ENCODE results near the gene PPP3CA. TPM values are rescaled to one million over a fixed set of nuclear protein-coding genes. Genes with fewer than 3 reads are reported as not detected.

Gene PPP3CA
- total and polyA plus RNA-seq, 11 donors, result 5.9 to 32.5 (median 19.3) TPM

GRCh38 chr4:101009471-101009870, 337.9 kb downstream of the PPP3CA start:
- no peak for DNase-seq
- no peak for TF ChIP-seq POLR2A (IDR thresholded peaks at IDR 0.05)
- TF ChIP-seq CTCF (IDR thresholded peaks at IDR 0.05), result no peak

GRCh38 chr4:101008503-101008902, 338.8 kb downstream of the PPP3CA start:
- TF ChIP-seq CTCF (IDR thresholded peaks at IDR 0.05), result no peak
- TF ChIP-seq POLR2A (IDR thresholded peaks at IDR 0.05), result no peak
- H3K4me3 ChIP-seq, result no peak overlapping the region
- ATAC-seq (no peak), DNase-seq (no peak)
- H3K4me1 ChIP-seq, result peaks cover 0 to 14% (median 0%) of the 10 kb centered on the region in 12 donors
- H3K36me3 ChIP-seq, result no peaks in the 10 kb centered on the region
- 83 to 99% (median 90%) methylated on average over 3 of the region's 3 CpGs for whole genome bisulfite sequencing, 4 donors
- intact Hi-C loops (cut with DNase I), result no loop called here
- H3K27ac ChIP-seq, result no peak overlapping the region
- no peaks in the 10 kb centered on the region for H3K27me3 ChIP-seq
- H3K9me3 ChIP-seq, result peaks cover 0 to 11% (median 0%) of the 10 kb centered on the region in 12 donors

More at GRCh38 chr4:101009471-101009870, 337.9 kb downstream of the PPP3CA start:
- no peak overlapping the region for H3K4me3 ChIP-seq
- ATAC-seq, result no peak
- no peak overlapping the region for H3K27ac ChIP-seq
- intact Hi-C loops (cut with DNase I), result no loop called here
- no peaks in the 10 kb centered on the region for H3K36me3 ChIP-seq
- H3K27me3 ChIP-seq, result no peaks in the 10 kb centered on the region
- peaks cover 0 to 2% (median 0%) of the 10 kb centered on the region in 12 donors for H3K9me3 ChIP-seq
- WGBS, 4 donors, result 83 to 89% (median 88%) methylated on average over 2 of the region's 2 CpGs
- peaks cover 0 to 14% (median 0%) of the 10 kb centered on the region in 12 donors for H3K4me1 ChIP-seq

- DNase-seq, result no peak
Observed at GRCh38 chr4:101005659-101006058, 341.7 kb downstream of the PPP3CA start.

GRCh38 chr4:101000496-101000895, 346.8 kb downstream of the PPP3CA start:
- no peak overlapping the region for H3K4me3 ChIP-seq
- no peaks in the 10 kb centered on the region for H3K27me3 ChIP-seq
- DNase-seq (no peak), ATAC-seq (no peak)
- intact Hi-C loops (cut with DNase I), result no loop called here
- H3K27ac ChIP-seq, result no peak overlapping the region
- H3K9me3 ChIP-seq, result peaks cover 0 to 43% (median 2%) of the 10 kb centered on the region in 12 donors
- TF ChIP-seq POLR2A (IDR thresholded peaks at IDR 0.05) (no peak), CTCF (IDR thresholded peaks at IDR 0.05) (no peak)
- 75 to 88% (median 82%) methylated on average over 1 of the region's 1 CpG for WGBS, 4 donors
- H3K36me3 ChIP-seq, result no peaks in the 10 kb centered on the region
- H3K4me1 ChIP-seq, result no peaks in the 10 kb centered on the region

More at GRCh38 chr4:101005659-101006058, 341.7 kb downstream of the PPP3CA start:
- no peaks in the 10 kb centered on the region for H3K36me3 ChIP-seq
- peaks cover 0 to 33% (median under 1%) of the 10 kb centered on the region in 12 donors for H3K9me3 ChIP-seq
- no peak overlapping the region for H3K4me3 ChIP-seq
- intact Hi-C loops (cut with DNase I), result no loop called here
- WGBS, 4 donors, result 67 to 94% (median 91%) methylated on average over 2 of the region's 2 CpGs
- no peak for TF ChIP-seq POLR2A (IDR thresholded peaks at IDR 0.05)
- no peak for TF ChIP-seq CTCF (IDR thresholded peaks at IDR 0.05)
- ATAC-seq, result no peak
- H3K27me3 ChIP-seq, result no peaks in the 10 kb centered on the region
- H3K4me1 ChIP-seq, result peaks cover 0 to 14% (median 0%) of the 10 kb centered on the region in 12 donors
- no peak overlapping the region for H3K27ac ChIP-seq
